OCI-LY3 (cell line): Measurements from ENCODE around the gene LHPP.

Source experiments
- H2AFZ ChIP-seq: fragments of 200-600, 300-600 bp; shearing (Covaris generic); 2 replicates; pipeline ENCODE4 v1.6.0; 2014; ENCODE audit warnings: antibody characterized with exemption, low read depth, low read length
- H3K27ac ChIP-seq: fragments of 200-600, 300-600 bp; sonication (generic); 2 replicates; pipeline ENCODE4 v1.5.1; 2014; ENCODE audit warnings: mild to moderate bottlenecking, low read length, moderate library complexity, mixed read lengths
- H3K27me3 ChIP-seq: fragments of 200-600, 300-600 bp; sonication (generic); 2 replicates; pipeline ENCODE4 v1.6.1; 2014; ENCODE audit warnings: low read depth, low read length, mixed read lengths
- H3K36me3 ChIP-seq: fragments of 200-600, 300-600 bp; sonication (generic); replicated peaks from 2 replicates; pipeline ENCODE3; 2014; ENCODE audit warnings: low read depth, low read length, mixed read lengths
- H3K4me1 ChIP-seq: fragments of 300-600, 200-600 bp; sonication (generic); 2 replicates; pipeline ENCODE4 v1.6.1; 2014; ENCODE audit warnings: low read length, mixed read lengths
- H3K4me2 ChIP-seq: fragments of 200-600, 300-600 bp; sonication (generic); 2 replicates; pipeline ENCODE4 v1.6.1; 2014; ENCODE audit warnings: low read length, mixed read lengths
- H3K4me3 ChIP-seq: fragments of 300-600, 200-600 bp; sonication (generic); 2 replicates; pipeline ENCODE4 v1.5.1; 2014; ENCODE audit warnings: antibody characterized with exemption, mild to moderate bottlenecking, low read length, moderate library complexity
- H3K79me2 ChIP-seq: fragments of 300-600, 200-600 bp; shearing (Covaris generic); 2 replicates; pipeline ENCODE4 v1.6.1; 2014; ENCODE audit warnings: mild to moderate bottlenecking, low read length, mixed read lengths
- H3K9ac ChIP-seq: fragments of 300-600, 200-600 bp; shearing (Covaris generic); 2 replicates; pipeline ENCODE4 v1.6.0; 2014; ENCODE audit warnings: mild to moderate bottlenecking, low read length, moderate library complexity
- H3K9me3 ChIP-seq: fragments of 200-600, 300-600 bp; shearing (Covaris generic); 2 replicates; pipeline ENCODE4 v1.6.1; 2014; ENCODE audit warnings: low read length, mixed read lengths; ENCODE audit not compliant: insufficient read depth
- H4K20me1 ChIP-seq: fragments of 200-600, 300-600 bp; sonication (generic); 2 replicates; pipeline ENCODE4 v1.6.1; 2016; ENCODE audit warnings: low read length, mixed read lengths; ENCODE audit not compliant: insufficient read depth
- EZH2phosphoT487 ChIP-seq: fragments of 200-600 bp; shearing (Covaris generic); IDR thresholded peaks from 2 replicates; pipeline ENCODE4 v1.6.1; 2018; ENCODE audit warnings: antibody characterized with exemption, mixed run types, low read depth
- TF ChIP-seq, protein P1 (sequence below): fragments of 200-600, 300-600 bp; sonication (generic); IDR thresholded peaks from 2 replicates; pipeline ENCODE4 v1.5.1; 2014; ENCODE audit warnings: antibody characterized with exemption, low read length, low read depth

The LHPP gene

GRCh38 chr10:124536496-124537050, 75.0 kb downstream of the LHPP start:
- Histone ChIP-seq H3K36me3 (no peaks in the 10 kb centered on the region), H3K79me2 (no peaks in the 10 kb centered on the region), H3K4me1 (peaks cover 34% of the 10 kb centered on the region), H3K27ac (peak overlapping the region; percentile 46), H3K9ac (peak overlapping the region; percentile 34; the same call in 1 of the 2 replicates), H4K20me1 (no peaks in the 10 kb centered on the region), H3K4me3 (no peak overlapping the region), H3K9me3 (no peaks in the 10 kb centered on the region), H3K27me3 (no peaks in the 10 kb centered on the region), H2AFZ (peak overlapping the region; percentile 41; the same call in 1 of the 2 replicates), H3K4me2 (peak overlapping the region; percentile 52)
- TF ChIP-seq, protein P1, sequence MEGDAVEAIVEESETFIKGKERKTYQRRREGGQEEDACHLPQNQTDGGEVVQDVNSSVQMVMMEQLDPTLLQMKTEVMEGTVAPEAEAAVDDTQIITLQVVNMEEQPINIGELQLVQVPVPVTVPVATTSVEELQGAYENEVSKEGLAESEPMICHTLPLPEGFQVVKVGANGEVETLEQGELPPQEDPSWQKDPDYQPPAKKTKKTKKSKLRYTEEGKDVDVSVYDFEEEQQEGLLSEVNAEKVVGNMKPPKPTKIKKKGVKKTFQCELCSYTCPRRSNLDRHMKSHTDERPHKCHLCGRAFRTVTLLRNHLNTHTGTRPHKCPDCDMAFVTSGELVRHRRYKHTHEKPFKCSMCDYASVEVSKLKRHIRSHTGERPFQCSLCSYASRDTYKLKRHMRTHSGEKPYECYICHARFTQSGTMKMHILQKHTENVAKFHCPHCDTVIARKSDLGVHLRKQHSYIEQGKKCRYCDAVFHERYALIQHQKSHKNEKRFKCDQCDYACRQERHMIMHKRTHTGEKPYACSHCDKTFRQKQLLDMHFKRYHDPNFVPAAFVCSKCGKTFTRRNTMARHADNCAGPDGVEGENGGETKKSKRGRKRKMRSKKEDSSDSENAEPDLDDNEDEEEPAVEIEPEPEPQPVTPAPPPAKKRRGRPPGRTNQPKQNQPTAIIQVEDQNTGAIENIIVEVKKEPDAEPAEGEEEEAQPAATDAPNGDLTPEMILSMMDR: no peak
- no peak for TF ChIP-seq EZH2phosphoT487

DNA sequence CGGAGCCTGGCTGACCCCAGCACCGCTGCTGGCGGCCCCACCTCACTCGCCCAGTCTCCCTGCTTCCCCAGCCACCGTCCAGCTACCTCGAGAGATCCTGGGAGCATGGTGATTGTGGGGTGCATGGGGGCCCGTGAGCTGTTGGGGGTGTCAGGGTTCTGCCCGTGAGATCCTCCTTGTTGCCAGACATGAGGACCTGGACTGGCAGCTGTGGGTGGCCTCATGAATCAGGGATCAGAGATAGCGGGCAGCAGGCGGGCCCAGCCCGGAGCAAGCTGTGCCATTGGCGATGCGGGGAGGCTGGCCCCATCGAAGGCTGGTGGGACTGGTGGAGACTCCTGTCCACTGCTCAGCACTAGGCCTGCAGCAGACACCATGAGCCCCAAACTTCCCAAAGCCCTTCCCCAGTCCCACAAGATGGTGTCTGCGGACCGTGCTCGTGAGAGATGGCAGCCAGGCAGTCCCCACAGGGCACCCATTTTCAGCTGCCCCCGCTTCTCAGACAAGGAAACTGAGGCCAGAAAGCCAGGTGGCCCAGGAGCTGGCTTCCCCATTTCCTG, 75.6 kb downstream of the LHPP start:
- no peaks in the 10 kb centered on the region for H3K79me2 ChIP-seq
- no peaks in the 10 kb centered on the region for H3K9me3 ChIP-seq
- H3K27ac ChIP-seq: no peak overlapping the region
- no peak overlapping the region for H3K4me2 ChIP-seq
- peaks cover 34% of the 10 kb centered on the region for H3K4me1 ChIP-seq
- TF ChIP-seq EZH2phosphoT487: no peak
- TF ChIP-seq, protein P1: no peak
- H2AFZ ChIP-seq: no peak overlapping the region
- H3K27me3 ChIP-seq: no peaks in the 10 kb centered on the region
- H3K36me3 ChIP-seq: no peaks in the 10 kb centered on the region
- H3K9ac ChIP-seq: no peak overlapping the region
- no peaks in the 10 kb centered on the region for H4K20me1 ChIP-seq
- no peak overlapping the region for H3K4me3 ChIP-seq

DNA sequence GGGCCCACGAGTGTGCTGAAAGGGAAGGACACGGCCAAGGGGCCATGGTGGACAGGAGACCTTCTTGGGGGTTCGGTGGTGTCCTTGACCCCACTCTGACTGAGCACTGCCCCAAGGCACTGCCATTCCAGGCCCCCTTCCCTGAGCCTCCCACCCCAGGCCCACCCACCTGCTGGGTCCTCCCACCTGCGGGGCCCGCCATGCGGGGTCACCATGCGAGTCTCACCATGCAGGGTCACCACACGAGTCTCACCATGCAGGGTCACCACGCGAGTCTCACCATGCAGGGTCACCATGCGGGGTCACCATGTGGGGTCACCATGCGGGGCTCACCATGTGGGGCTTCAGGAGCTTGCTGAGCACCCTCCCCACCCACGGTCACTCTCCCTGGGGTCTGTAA, 76.3 kb downstream of the LHPP start:
- Histone ChIP-seq H3K4me3 (no peak overlapping the region), H3K4me2 (no peak overlapping the region), H3K4me1 (peaks cover 34% of the 10 kb centered on the region)

GRCh38 chr10:124538706-124539105, 77.1 kb downstream of the LHPP start:
- Histone ChIP-seq H2AFZ (no peak overlapping the region), H3K4me2 (no peak overlapping the region), H3K4me1 (peaks cover 34% of the 10 kb centered on the region), H3K4me3 (no peak overlapping the region), H3K27me3 (no peaks in the 10 kb centered on the region), H3K79me2 (no peaks in the 10 kb centered on the region), H3K9ac (no peak overlapping the region), H4K20me1 (no peaks in the 10 kb centered on the region), H3K36me3 (no peaks in the 10 kb centered on the region), H3K27ac (no peak overlapping the region), H3K9me3 (no peaks in the 10 kb centered on the region)
- TF ChIP-seq EZH2phosphoT487: no peak
- TF ChIP-seq, protein P1: no peak

More for the DNA sequence above, 76.3 kb downstream of the LHPP start:
- H2AFZ ChIP-seq: no peak overlapping the region
- no peak for TF ChIP-seq EZH2phosphoT487
- TF ChIP-seq, protein P1: no peak
- no peaks in the 10 kb centered on the region for H3K27me3 ChIP-seq
- no peaks in the 10 kb centered on the region for H4K20me1 ChIP-seq
- H3K79me2 ChIP-seq: no peaks in the 10 kb centered on the region
- no peaks in the 10 kb centered on the region for H3K36me3 ChIP-seq
- H3K9ac ChIP-seq: no peak overlapping the region
- H3K27ac ChIP-seq: no peak overlapping the region
- no peaks in the 10 kb centered on the region for H3K9me3 ChIP-seq
